ENCODE measurements around the gene SARDH.

DNA sequence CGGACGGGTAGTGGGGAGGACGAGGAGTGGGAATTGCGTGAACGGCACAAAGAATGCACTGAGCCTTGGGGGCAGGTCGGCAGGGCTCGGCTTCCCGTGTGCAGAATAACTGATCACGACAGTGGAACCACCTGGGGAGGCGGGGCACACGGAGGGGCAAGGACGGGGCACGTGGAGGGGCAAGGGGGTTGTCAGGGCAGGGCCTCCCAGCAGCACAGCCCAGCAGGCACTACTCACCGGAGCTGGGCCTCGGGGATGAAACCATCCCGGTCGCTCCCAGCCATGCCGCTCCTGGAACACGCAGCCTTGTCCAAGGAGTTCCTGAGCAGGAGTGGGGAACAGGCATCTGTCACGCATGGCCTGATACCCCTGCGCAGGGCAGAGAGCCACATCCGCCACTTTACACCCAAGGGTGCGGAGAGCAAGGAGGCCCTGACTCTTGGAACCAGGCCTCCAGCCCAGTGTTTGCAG lies 33.4 kb downstream of the SARDH start:
- TF ChIP-seq, protein P1, sequence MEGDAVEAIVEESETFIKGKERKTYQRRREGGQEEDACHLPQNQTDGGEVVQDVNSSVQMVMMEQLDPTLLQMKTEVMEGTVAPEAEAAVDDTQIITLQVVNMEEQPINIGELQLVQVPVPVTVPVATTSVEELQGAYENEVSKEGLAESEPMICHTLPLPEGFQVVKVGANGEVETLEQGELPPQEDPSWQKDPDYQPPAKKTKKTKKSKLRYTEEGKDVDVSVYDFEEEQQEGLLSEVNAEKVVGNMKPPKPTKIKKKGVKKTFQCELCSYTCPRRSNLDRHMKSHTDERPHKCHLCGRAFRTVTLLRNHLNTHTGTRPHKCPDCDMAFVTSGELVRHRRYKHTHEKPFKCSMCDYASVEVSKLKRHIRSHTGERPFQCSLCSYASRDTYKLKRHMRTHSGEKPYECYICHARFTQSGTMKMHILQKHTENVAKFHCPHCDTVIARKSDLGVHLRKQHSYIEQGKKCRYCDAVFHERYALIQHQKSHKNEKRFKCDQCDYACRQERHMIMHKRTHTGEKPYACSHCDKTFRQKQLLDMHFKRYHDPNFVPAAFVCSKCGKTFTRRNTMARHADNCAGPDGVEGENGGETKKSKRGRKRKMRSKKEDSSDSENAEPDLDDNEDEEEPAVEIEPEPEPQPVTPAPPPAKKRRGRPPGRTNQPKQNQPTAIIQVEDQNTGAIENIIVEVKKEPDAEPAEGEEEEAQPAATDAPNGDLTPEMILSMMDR (IDR thresholded peaks at IDR 0.05 in 2 of 3, conservative IDR thresholded peaks at IDR 0.05 in 1 of 3; ENCODE audit: insufficient read depth in 2 of 3, low read depth in 1 of 3, low read length in 3 of 3) = no peak
- no peak for TF ChIP-seq SMC3 (conservative IDR thresholded peaks at IDR 0.05; ENCODE audit: insufficient read depth, low read depth, low read length)
- TF ChIP-seq CLOCK (CRISPR knock-in tag; IDR thresholded peaks at IDR 0.05; ENCODE audit: borderline replicate concordance) = no peak
- TF ChIP-seq POLR2A (conservative IDR thresholded peaks at IDR 0.05) = no peak
- no peak for TF ChIP-seq IRF2 (CRISPR knock-in tag; IDR thresholded peaks at IDR 0.05)
- TF ChIP-seq TBP (optimal IDR thresholded peaks at IDR 0.05; ENCODE audit: low read depth, low read length) = no peak
- TF ChIP-seq, protein P2, sequence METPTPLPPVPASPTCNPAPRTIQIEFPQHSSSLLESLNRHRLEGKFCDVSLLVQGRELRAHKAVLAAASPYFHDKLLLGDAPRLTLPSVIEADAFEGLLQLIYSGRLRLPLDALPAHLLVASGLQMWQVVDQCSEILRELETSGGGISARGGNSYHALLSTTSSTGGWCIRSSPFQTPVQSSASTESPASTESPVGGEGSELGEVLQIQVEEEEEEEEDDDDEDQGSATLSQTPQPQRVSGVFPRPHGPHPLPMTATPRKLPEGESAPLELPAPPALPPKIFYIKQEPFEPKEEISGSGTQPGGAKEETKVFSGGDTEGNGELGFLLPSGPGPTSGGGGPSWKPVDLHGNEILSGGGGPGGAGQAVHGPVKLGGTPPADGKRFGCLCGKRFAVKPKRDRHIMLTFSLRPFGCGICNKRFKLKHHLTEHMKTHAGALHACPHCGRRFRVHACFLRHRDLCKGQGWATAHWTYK (CRISPR knock-in tag; IDR thresholded peaks at IDR 0.05) = no peak
- no peak for TF ChIP-seq POLR2AphosphoS5 (IDR thresholded peaks at IDR 0.05; ENCODE audit: control insufficient read depth, insufficient read depth, low read depth, low read length)
